MM.1S (cell line): ENCODE data around the gene LCP2.

Experiments
- DNase-seq: peaks from one replicate; pipeline ENCODE4 v3.0.0-alpha.2; 2015
- H2AFZ ChIP-seq: fragments of 300-600 bp; sonication (generic); 2 replicates; pipeline ENCODE4 v1.6.0; 2016; ENCODE audit warnings: antibody characterized with exemption, low read length
- H3F3A ChIP-seq: fragments of 300-600 bp; sonication (generic); 2 replicates; pipeline ENCODE4 v1.6.1; 2016; ENCODE audit warnings: mild to moderate bottlenecking, antibody characterized with exemption, low read length, moderate library complexity, mixed read lengths; ENCODE audit not compliant: insufficient read depth
- H3K27ac ChIP-seq: fragments of 300-600 bp; sonication (generic); 2 replicates; pipeline ENCODE4 v1.5.1; 2016; ENCODE audit warnings: mild to moderate bottlenecking, low read length
- H3K27me3 ChIP-seq: fragments of 300-600 bp; sonication (generic); replicated peaks from 2 replicates; pipeline ENCODE4 v1.6.0; 2016; ENCODE audit warnings: low read length; ENCODE audit not compliant: insufficient read depth
- H3K36me3 ChIP-seq: fragments of 300-600 bp; sonication (generic); replicated peaks from 2 replicates; pipeline ENCODE4 v1.6.1; 2016; ENCODE audit warnings: mild to moderate bottlenecking, low read length, mixed read lengths; ENCODE audit not compliant: insufficient read depth
- H3K4me1 ChIP-seq: fragments of 300-600 bp; sonication (generic); 2 replicates; pipeline ENCODE4 v1.6.1; 2016; ENCODE audit warnings: low read length, mixed read lengths
- H3K4me2 ChIP-seq: fragments of 300-600 bp; sonication (generic); 2 replicates; pipeline ENCODE4 v1.6.0; 2016; ENCODE audit warnings: low read depth, low read length
- H3K4me3 ChIP-seq: fragments of 300-600 bp; sonication (generic); 2 replicates; pipeline ENCODE4 v1.5.1; 2016; ENCODE audit warnings: low read length, mixed read lengths
- H3K79me2 ChIP-seq: fragments of 300-600 bp; sonication (generic); 2 replicates; pipeline ENCODE4 v1.6.1; 2016; ENCODE audit warnings: mixed run types, low read length, mixed read lengths
- H3K9ac ChIP-seq: fragments of 300-600 bp; sonication (generic); 2 replicates; pipeline ENCODE4 v1.6.1; 2016; ENCODE audit warnings: low read length, mixed read lengths
- H3K9me2 ChIP-seq: fragments of 300-600 bp; sonication (generic); replicated peaks from 2 replicates; pipeline ENCODE4 v1.6.1; 2016; ENCODE audit warnings: mild to moderate bottlenecking, low read length, mixed read lengths; ENCODE audit not compliant: insufficient read depth
- H3K9me3 ChIP-seq: fragments of 300-600 bp; sonication (generic); replicated peaks from 2 replicates; pipeline ENCODE4 v1.6.1; 2016; ENCODE audit warnings: mild to moderate bottlenecking, low read length, mixed read lengths; ENCODE audit not compliant: insufficient read depth
- H4K20me1 ChIP-seq: fragments of 300-600 bp; sonication (generic); 2 replicates; pipeline ENCODE4 v1.6.1; 2016; ENCODE audit warnings: mild to moderate bottlenecking, low read length, moderate library complexity, mixed read lengths; ENCODE audit not compliant: insufficient read depth
- CTCF ChIP-seq: fragments of 300-600 bp; sonication (generic); IDR thresholded peaks from 2 replicates; pipeline ENCODE4 v1.5.1; 2016; ENCODE audit warnings: antibody characterized with exemption, low read length, mixed read lengths
- EZH2 ChIP-seq: fragments of 300-600 bp; sonication (generic); optimal IDR thresholded peaks from 2 replicates; pipeline ENCODE3; 2017; ENCODE audit warnings: low read depth, mild to moderate bottlenecking, antibody characterized with exemption, low read length, mixed read lengths
- EZH2phosphoT487 ChIP-seq: fragments of 300-600 bp; sonication (generic); IDR thresholded peaks from 2 replicates; pipeline ENCODE4 v1.6.1; 2018; ENCODE audit warnings: antibody characterized with exemption, low read length

Gene LCP2

DNA sequence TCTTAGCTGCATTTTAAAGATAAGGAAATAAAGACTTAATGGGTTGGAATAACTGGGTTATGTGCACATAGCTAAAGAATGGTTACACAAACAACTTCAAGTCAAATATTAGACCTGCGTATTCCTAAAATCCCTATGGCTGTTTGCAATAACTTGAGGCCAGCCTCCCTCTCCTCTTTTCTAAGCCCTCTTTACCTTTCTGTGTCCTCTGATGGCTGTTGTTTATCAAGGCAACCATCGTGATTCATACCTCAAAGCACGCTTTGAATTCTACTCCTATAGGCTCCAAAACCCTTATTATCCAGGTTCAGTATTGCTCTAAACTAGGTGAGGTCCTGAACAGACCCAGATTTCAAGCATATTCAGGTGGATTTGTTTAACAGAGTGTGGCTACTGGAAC is 45.6 kb upstream of the LCP2 start:
- TF ChIP-seq EZH2phosphoT487: no peak
- no peak for TF ChIP-seq EZH2
- TF ChIP-seq CTCF: no peak
- H3K27ac ChIP-seq: no peak overlapping the region
- no peak overlapping the region for H3K4me2 ChIP-seq
- DNase-seq: no peak
- no peak overlapping the region for H3K9ac ChIP-seq
- H3K79me2 ChIP-seq: no peaks in the 10 kb centered on the region
- no peak overlapping the region for H2AFZ ChIP-seq
- H4K20me1 ChIP-seq: no peaks in the 10 kb centered on the region
- no peaks in the 10 kb centered on the region for H3F3A ChIP-seq
- no peak overlapping the region for H3K4me3 ChIP-seq
- peaks cover 12% of the 10 kb centered on the region for H3K4me1 ChIP-seq
- H3K27me3 ChIP-seq: no peaks in the 10 kb centered on the region
- no peaks in the 10 kb centered on the region for H3K36me3 ChIP-seq
- H3K9me2 ChIP-seq: no peaks in the 10 kb centered on the region
- no peaks in the 10 kb centered on the region for H3K9me3 ChIP-seq

DNA sequence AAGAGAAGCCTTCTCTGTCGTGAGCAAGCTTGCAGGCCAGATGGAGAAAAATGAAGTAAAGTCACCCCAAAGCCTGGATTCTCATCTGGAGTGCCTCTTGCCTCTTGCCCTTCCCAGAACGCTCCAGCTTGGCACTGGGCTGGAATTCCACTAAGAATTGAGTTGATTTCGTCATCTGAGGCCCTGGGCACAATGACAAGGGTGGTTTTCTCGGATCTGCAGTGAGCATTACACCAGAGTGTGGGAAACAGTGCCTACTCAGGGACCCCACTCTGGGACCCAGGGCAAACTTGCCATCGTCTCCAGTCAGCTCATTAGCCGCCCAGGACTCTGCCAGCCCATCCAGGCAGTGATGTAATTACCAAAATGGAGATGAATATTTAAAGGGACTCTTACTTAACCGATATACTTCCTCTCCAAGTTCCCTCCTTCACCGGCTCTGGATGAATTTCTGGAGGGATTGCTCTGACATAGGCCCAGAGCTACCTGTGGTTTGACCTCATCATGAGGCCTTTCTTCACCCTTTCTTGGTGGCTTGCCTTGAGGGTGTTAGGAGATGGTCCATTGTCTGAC is 44.7 kb upstream of the LCP2 start:
- no peak overlapping the region for H3K4me3 ChIP-seq
- no peak overlapping the region for H3K9ac ChIP-seq
- no peaks in the 10 kb centered on the region for H3K36me3 ChIP-seq
- H4K20me1 ChIP-seq: no peaks in the 10 kb centered on the region
- no peaks in the 10 kb centered on the region for H3K27me3 ChIP-seq
- H3K4me1 ChIP-seq: peaks cover 13% of the 10 kb centered on the region
- TF ChIP-seq EZH2phosphoT487 (no peak), CTCF (no peak), EZH2 (no peak)
- no peaks in the 10 kb centered on the region for H3K9me3 ChIP-seq
- H2AFZ ChIP-seq: no peak overlapping the region
- no peak overlapping the region for H3K4me2 ChIP-seq
- no peak overlapping the region for H3K27ac ChIP-seq
- DNase-seq: no peak
- H3K9me2 ChIP-seq: no peaks in the 10 kb centered on the region
- no peaks in the 10 kb centered on the region for H3F3A ChIP-seq
- H3K79me2 ChIP-seq: no peaks in the 10 kb centered on the region

DNA sequence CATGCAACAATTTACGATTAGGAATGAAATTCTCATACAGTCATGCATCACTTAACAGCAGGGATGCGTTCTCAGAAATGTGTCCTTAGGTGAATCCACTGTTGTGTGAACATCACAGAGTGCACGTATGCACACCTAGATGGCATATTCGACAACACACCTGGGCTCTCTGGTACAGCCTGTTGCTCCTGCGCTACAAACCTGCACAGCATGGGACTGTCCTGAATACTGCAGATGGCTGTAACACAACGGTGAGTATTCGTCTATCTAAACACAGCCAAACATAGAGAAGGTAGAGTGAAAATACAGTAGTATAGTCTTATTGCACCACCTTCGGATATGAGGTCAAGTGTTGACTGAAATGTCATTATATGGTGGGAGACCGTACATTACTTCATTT is 44.0 kb upstream of the LCP2 start:
- no peak overlapping the region for H3K27ac ChIP-seq
- TF ChIP-seq CTCF: no peak
- no peak for TF ChIP-seq EZH2
- TF ChIP-seq EZH2phosphoT487: no peak
- peaks cover 13% of the 10 kb centered on the region for H3K4me1 ChIP-seq
- no peak overlapping the region for H2AFZ ChIP-seq
- DNase-seq: no peak
- H3K9ac ChIP-seq: no peak overlapping the region
- H3K9me2 ChIP-seq: no peaks in the 10 kb centered on the region
- no peaks in the 10 kb centered on the region for H3K9me3 ChIP-seq
- H3K4me3 ChIP-seq: no peak overlapping the region
- no peaks in the 10 kb centered on the region for H3K79me2 ChIP-seq
- no peaks in the 10 kb centered on the region for H3K36me3 ChIP-seq
- no peaks in the 10 kb centered on the region for H4K20me1 ChIP-seq
- no peaks in the 10 kb centered on the region for H3F3A ChIP-seq
- no peak overlapping the region for H3K4me2 ChIP-seq
- no peaks in the 10 kb centered on the region for H3K27me3 ChIP-seq
